Prostate gland (tissue), 2 donors: Measurements from ENCODE around the gene VWA1.
"Not testable (repeated sequence)": the region's sequence is repeated elsewhere in the genome, so short reads cannot be mapped to it uniquely, and the experiment has no call there.

Source experiments
- CTCF ChIP-seq, 4 experiments: fragments of 200-600 bp in 2 of 4; fragments of 450-650 bp in 2 of 4; sonication (generic) in 2 of 4; IDR thresholded peaks; 1 replicate in 3 of 4; 2 replicates in 1 of 4; pipeline ENCODE4 v1.5.1; 2016 to 2019; ENCODE audit warnings: antibody characterized with exemption in 4 of 4, mild to moderate bottlenecking in 2 of 4, moderate library complexity in 2 of 4
- POLR2A ChIP-seq: fragments of 450-650 bp; IDR thresholded peaks from one replicate; pipeline ENCODE4 v1.6.1; 2016; ENCODE audit warnings: antibody characterized with exemption, mild to moderate bottlenecking
- POLR2AphosphoS5 ChIP-seq: sonication (generic); formaldehyde crosslinking; IDR thresholded peaks from one replicate; pipeline ENCODE4 v1.6.1; 2017; ENCODE audit warnings: antibody characterized with exemption

- not testable (repeated sequence) for TF ChIP-seq CTCF (IDR thresholded peaks at IDR 0.05); POLR2AphosphoS5; POLR2A
Observed at GRCh38 chr1:1481811-1482210, 46.3 kb downstream of the VWA1 start.
